Hepatocyte (in vitro differentiated cells): ENCODE data around the gene NKAIN1.

ENCODE experiments used
- EZH2 ChIP-seq: fragments of 200-600 bp; sonication (generic); IDR thresholded peaks from 2 replicates; pipeline ENCODE4 v1.6.1; 2016; ENCODE audit warnings: antibody characterized with exemption, mild to moderate bottlenecking, borderline replicate concordance
- TF ChIP-seq, protein P1 (sequence below): fragments of 200-600 bp; sonication (generic); IDR thresholded peaks from 2 replicates; pipeline ENCODE4 v1.5.1; 2016; ENCODE audit warnings: antibody characterized with exemption, mild to moderate bottlenecking; ENCODE audit not compliant: poor library complexity

GRCh38 chr1:31152181-31152795 lies 87.4 kb downstream of the NKAIN1 start:
- TF ChIP-seq, protein P1, sequence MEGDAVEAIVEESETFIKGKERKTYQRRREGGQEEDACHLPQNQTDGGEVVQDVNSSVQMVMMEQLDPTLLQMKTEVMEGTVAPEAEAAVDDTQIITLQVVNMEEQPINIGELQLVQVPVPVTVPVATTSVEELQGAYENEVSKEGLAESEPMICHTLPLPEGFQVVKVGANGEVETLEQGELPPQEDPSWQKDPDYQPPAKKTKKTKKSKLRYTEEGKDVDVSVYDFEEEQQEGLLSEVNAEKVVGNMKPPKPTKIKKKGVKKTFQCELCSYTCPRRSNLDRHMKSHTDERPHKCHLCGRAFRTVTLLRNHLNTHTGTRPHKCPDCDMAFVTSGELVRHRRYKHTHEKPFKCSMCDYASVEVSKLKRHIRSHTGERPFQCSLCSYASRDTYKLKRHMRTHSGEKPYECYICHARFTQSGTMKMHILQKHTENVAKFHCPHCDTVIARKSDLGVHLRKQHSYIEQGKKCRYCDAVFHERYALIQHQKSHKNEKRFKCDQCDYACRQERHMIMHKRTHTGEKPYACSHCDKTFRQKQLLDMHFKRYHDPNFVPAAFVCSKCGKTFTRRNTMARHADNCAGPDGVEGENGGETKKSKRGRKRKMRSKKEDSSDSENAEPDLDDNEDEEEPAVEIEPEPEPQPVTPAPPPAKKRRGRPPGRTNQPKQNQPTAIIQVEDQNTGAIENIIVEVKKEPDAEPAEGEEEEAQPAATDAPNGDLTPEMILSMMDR = no peak
- TF ChIP-seq EZH2 = no peak
